Epithelial cell of esophagus (primary cell): ENCODE data around the gene PARVB.

ENCODE experiments used
- DNase-seq: peaks from one replicate; pipeline ENCODE4 v3.0.0; 2010; ENCODE audit warnings: low read depth
- H3K4me3 ChIP-seq: 2 replicates; pipeline ENCODE4 v1.5.1; 2011; ENCODE audit warnings: mild to moderate bottlenecking, low read length, control low read depth
- TF ChIP-seq, protein P1 (sequence below): IDR thresholded peaks from 2 replicates; pipeline ENCODE4 v1.5.1; 2011; ENCODE audit warnings: low read depth, mild to moderate bottlenecking, low read length, control low read depth, inconsistent platforms; ENCODE audit not compliant: insufficient read depth; ENCODE audit errors: missing control alignments

PARVB gene

DNA sequence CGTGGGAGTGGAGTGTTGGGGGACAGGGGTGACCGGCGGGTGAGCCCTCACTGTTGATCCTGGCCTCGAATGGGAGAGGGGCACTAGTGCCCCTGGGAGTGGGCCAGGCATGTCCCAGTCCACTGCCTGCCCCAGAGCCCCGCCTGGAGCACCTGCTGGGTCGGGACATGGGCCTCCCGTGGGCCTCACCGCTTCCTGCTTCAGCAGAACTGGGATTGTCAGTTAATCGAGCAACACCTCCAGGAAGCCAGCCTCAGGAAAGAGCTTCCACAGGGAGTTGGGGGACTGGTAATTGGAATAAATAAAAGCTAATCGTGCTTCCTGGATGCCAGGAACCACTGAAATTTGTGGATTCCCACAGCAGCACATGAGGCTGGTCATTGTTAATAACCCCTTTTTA is 43.8 kb downstream of the PARVB start:
- no peak overlapping the region for H3K4me3 ChIP-seq
- TF ChIP-seq, protein P1, sequence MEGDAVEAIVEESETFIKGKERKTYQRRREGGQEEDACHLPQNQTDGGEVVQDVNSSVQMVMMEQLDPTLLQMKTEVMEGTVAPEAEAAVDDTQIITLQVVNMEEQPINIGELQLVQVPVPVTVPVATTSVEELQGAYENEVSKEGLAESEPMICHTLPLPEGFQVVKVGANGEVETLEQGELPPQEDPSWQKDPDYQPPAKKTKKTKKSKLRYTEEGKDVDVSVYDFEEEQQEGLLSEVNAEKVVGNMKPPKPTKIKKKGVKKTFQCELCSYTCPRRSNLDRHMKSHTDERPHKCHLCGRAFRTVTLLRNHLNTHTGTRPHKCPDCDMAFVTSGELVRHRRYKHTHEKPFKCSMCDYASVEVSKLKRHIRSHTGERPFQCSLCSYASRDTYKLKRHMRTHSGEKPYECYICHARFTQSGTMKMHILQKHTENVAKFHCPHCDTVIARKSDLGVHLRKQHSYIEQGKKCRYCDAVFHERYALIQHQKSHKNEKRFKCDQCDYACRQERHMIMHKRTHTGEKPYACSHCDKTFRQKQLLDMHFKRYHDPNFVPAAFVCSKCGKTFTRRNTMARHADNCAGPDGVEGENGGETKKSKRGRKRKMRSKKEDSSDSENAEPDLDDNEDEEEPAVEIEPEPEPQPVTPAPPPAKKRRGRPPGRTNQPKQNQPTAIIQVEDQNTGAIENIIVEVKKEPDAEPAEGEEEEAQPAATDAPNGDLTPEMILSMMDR = no peak
- DNase-seq = no peak

DNA sequence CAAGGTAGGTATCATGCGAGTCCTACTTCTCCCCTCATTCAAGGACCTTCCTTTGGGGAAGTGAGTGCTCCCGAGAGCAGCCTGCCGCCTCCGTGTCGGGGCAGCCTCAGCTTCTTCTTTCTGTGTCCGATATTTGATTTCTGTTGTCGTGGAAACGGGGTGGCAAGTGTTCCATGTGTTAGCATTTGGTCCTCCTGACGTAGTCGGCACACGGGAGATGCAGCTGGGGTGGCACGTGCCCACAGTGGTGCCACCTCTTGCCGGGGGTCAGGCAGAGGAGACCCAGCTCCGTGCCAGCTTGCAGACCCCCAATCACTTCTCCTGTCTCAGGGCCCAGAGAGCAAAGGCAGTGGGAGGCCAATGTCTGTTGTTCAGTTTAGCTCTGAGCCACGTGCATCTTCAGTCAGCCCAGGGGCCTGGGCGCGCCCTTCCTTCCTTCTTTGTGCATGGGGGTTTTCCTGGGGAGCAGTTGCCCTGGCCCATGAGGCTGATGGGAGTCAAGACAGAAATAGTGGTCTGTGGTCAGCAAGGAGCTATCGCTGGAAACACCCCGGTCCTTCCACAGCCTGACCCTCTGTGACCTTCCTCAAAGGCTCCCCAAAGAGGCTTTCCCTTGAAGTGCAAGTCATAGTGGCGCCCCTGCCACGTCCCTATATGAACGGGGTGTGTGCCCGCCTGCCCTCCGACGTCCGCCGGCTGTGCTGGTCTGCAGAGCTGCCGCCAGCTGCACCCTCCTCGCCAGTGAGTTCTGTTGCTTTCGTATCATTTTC is 44.5 kb downstream of the PARVB start:
- TF ChIP-seq, protein P1 = no peak
- H3K4me3 ChIP-seq = no peak overlapping the region
- no peak for DNase-seq

DNA sequence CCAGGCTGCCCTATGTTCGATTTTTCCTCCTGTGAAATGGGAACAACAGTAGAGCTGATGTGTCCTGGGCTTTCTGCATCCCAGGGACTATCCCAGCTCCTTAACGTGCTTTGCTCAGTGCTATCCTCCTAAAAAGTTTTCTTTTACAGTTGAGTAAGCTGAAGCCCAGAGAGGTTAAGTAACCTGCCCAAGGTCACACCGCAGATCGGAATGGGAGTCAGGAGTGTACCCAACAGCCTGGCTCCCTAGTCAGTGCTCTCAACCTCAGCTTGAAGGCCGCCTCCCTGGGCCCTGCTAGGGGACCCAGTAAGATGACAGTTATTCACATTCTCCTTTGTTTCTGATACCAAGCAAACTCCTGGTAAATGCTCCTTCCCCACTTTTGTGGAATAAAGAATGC is 45.9 kb downstream of the PARVB start:
- TF ChIP-seq, protein P1 = no peak
- no peak for DNase-seq
- no peak overlapping the region for H3K4me3 ChIP-seq

DNA sequence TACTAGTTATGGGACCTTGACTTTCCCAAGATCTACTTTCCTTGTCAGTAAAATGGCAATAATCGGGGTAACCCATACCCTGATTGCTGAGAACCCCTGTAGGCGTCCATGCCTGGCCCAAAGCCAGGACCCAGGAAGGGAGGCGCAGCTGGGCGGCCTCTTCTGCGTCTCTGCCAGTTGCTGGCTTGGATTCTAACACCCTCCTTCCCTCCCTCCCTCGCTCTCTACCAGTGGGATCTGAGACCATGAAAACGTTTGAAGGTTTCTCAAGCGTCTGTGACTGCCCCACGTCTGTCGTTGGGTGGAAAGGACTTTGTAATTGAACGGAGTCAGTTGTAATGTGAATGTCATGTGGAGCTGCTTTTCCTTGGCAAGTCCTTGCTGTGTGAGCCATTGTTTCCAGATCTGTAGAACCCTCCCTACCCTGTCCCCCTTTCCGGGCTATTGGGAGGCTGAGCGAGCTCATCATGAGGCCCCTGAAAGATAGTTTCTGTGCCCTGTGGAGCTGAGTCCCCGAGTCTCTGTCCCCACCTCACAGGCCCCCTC is 47.8 kb downstream of the PARVB start:
- no peak overlapping the region for H3K4me3 ChIP-seq
- TF ChIP-seq, protein P1 = no peak
- no peak for DNase-seq

DNA sequence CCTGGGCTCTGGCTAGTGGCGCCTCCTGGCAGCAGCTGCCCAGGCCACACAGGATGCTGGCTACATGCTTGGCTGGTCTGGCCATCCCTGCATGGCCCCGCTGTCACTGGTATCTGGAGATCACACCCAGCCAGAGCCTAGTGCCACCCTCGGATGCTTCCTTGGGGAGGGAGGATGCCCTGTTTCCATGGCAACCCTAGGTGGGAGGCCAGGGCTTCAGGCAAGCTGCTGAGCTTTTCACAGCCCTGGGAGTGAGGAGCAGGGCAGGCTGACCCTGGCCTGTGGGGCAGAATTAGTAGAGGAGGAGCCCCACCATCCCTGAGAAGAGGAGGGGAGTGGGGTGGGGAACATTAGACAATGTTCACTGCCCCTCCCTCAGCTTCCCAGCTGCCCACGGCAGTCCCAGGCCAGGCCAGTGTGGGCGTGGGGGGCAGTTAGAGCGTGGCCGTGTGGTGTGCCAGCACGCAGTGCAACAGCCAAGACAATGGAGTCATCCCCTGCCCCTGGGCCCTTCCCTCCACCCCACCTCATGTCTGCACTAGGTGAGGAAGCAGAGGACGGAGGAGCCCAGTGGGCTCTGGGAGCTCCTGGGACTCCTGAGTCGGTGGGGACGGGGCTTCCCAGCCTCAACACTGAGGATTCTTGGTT is 50.4 kb downstream of the PARVB start:
- no peak for DNase-seq
- no peak overlapping the region for H3K4me3 ChIP-seq
- TF ChIP-seq, protein P1 = no peak

DNA sequence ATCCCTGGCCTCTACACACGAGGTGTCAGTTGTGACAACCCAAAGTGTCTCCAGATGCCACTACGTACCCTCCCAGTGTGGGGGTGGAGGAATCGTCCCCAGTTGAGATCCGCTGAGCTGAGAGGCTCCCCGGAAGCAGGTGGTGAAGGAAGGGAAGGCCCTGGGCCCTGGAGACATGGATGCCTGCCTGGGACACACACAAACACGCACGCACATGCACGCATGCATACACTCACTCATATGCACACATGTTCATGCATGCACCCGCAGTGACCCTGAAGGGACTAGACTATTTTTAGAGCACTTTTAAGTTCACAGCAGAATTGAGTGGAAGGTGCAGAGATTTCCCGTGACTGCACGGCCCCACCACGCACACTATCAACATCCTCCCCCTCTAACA is 50.9 kb downstream of the PARVB start:
- H3K4me3 ChIP-seq = no peak overlapping the region
- DNase-seq = no peak
- TF ChIP-seq, protein P1 = no peak
